A549 (cell line): ENCODE measurements around the gene MLPH. TPM values are rescaled to one million over a fixed set of nuclear protein-coding genes. Genes with fewer than 3 reads are reported as not detected.

Source experiments
- CHD2 ChIP-seq: fragments of 150-350 bp; IDR thresholded peaks from 2 replicates; pipeline ENCODE4 v1.6.1; 2014; ENCODE audit warnings: low read length; ENCODE audit not compliant: partially characterized antibody
- EP300 ChIP-seq, 2 experiments: fragments of >200 bp; sonication (Bioruptor Twin); formaldehyde crosslinking; IDR thresholded peaks; 2 replicates in 1 of 2; 3 replicates in 1 of 2; pipeline ENCODE4 v1.6.1; 2016 to 2017
- FOSB ChIP-seq: fragments of 250-450 bp; sonication (Bioruptor Pico); IDR thresholded peaks from 2 replicates; pipeline ENCODE4 v1.5.0; 2020; ENCODE audit warnings: mild to moderate bottlenecking, moderate library complexity
- FOSL2 ChIP-seq, 2 experiments: fragments of 450-650 bp in 1 of 2; fragments of >200 bp in 1 of 2; sonication (Bioruptor Twin) in 1 of 2; formaldehyde crosslinking; IDR thresholded peaks; 2 replicates each; pipeline versions ENCODE4 v1.5.0 to v1.6.1; 2016 to 2020; ENCODE audit warnings: mild to moderate bottlenecking in 1 of 2, moderate library complexity in 1 of 2
- GATA3 ChIP-seq: IDR thresholded peaks from 2 replicates; pipeline ENCODE4 v1.6.1; 2012; ENCODE audit warnings: borderline replicate concordance
- HDAC2 ChIP-seq: fragments of 200-600 bp; sonication (generic); IDR thresholded peaks from 2 replicates; pipeline ENCODE4 v1.6.1; 2016
- HEYL ChIP-seq: fragments of 250-450 bp; sonication (Bioruptor Pico); IDR thresholded peaks from 2 replicates; pipeline ENCODE4 v1.8.0; 2021; ENCODE audit warnings: mild to moderate bottlenecking, moderate library complexity
- HOXA7 ChIP-seq: fragments of 250-450 bp; sonication (Bioruptor Pico); IDR thresholded peaks from 2 replicates; pipeline ENCODE4 v1.5.0; 2020; ENCODE audit warnings: mild to moderate bottlenecking, moderate library complexity
- JUN ChIP-seq, 2 experiments: fragments of >200 bp; sonication (Bioruptor Twin); formaldehyde crosslinking; IDR thresholded peaks; 2 replicates in 1 of 2; 3 replicates in 1 of 2; pipeline ENCODE4 v1.6.1; 2016 to 2017
- JUNB ChIP-seq: fragments of >200 bp; sonication (Bioruptor Twin); formaldehyde crosslinking; IDR thresholded peaks from 2 replicates; pipeline ENCODE4 v1.6.1; 2016
- KDM1A ChIP-seq: fragments of 200-600 bp; sonication (generic); IDR thresholded peaks from 2 replicates; pipeline ENCODE4 v1.6.1; 2016; ENCODE audit warnings: low read depth, mild to moderate bottlenecking
- KDM5A ChIP-seq: fragments of 200-600 bp; sonication (generic); IDR thresholded peaks from 2 replicates; pipeline ENCODE4 v1.6.1; 2016; ENCODE audit warnings: antibody characterized with exemption, mild to moderate bottlenecking
- MAX ChIP-seq: IDR thresholded peaks from 2 replicates; pipeline ENCODE4 v1.6.1; 2012
- NFE2L2 ChIP-seq: fragments of 150-350 bp; conservative IDR thresholded peaks from 2 replicates; pipeline ENCODE4 v1.6.1; 2014; ENCODE audit warnings: low read length
- PHF8 ChIP-seq: fragments of 200-600 bp; sonication (generic); IDR thresholded peaks from 2 replicates; pipeline ENCODE4 v1.6.1; 2016; ENCODE audit warnings: low read depth, mild to moderate bottlenecking, antibody characterized with exemption, moderate library complexity, borderline replicate concordance
- POLR2A ChIP-seq: IDR thresholded peaks from 2 replicates; pipeline ENCODE4 v1.6.1; 2012; ENCODE audit warnings: mild to moderate bottlenecking, low read length
- POLR2AphosphoS2 ChIP-seq: conservative IDR thresholded peaks from 2 replicates; pipeline ENCODE4 v1.6.1; 2012; ENCODE audit warnings: low read length, improper control_type of control experiment, inconsistent platforms
- RNF2 ChIP-seq: fragments of 200-600 bp; sonication (generic); IDR thresholded peaks from 2 replicates; pipeline ENCODE4 v1.6.1; 2016; ENCODE audit warnings: low read depth, mild to moderate bottlenecking, antibody characterized with exemption, moderate library complexity, borderline replicate concordance
- TFCP2L1 ChIP-seq: fragments of 250-450 bp; sonication (Bioruptor Pico); IDR thresholded peaks from 2 replicates; pipeline ENCODE4 v1.5.0; 2021; ENCODE audit warnings: mild to moderate bottlenecking
- USF2 ChIP-seq: fragments of 450-650 bp; IDR thresholded peaks from 2 replicates; pipeline ENCODE4 v1.6.1; 2014; ENCODE audit warnings: antibody characterized with exemption
- ZC3H11A ChIP-seq: fragments of 450-650 bp; IDR thresholded peaks from 2 replicates; pipeline ENCODE4 v1.6.1; 2014; ENCODE audit warnings: antibody characterized with exemption, mild to moderate bottlenecking
- ZNF302 ChIP-seq: fragments of 250-450 bp; sonication (Bioruptor Pico); IDR thresholded peaks from 2 replicates; pipeline ENCODE4 v1.9.0; 2021; ENCODE audit warnings: inconsistent platforms, mild to moderate bottlenecking, moderate library complexity
- ZSCAN20 ChIP-seq: fragments of 250-450 bp; sonication (Bioruptor Pico); IDR thresholded peaks from 2 replicates; pipeline ENCODE4 v1.8.0; 2022; ENCODE audit warnings: mild to moderate bottlenecking, moderate library complexity
- polyA plus RNA-seq, 4 experiments: library from polyadenylated mRNA; depleted of rRNA in 3 of 4; stranded (reverse); fragments of >200 nt; fragmentation: RNase III in 1 of 4; extraction: RNeasy Plus Mini Kit Qiagen cat#74134 plus additional on column Dnase treatment in 1 of 4; gene quantifications; 2 replicates in 3 of 4; 3 replicates in 1 of 4; pipeline ENCODE4 v1.2.3, GENCODE V29; 2011 to 2017
- TF ChIP-seq, protein P1 (sequence below): fragments of >200 bp; sonication (Bioruptor Twin); formaldehyde crosslinking; IDR thresholded peaks from 3 replicates; pipeline ENCODE4 v1.6.1; 2016
- TF ChIP-seq, protein P2 (sequence below): fragments of >200 bp; sonication (Bioruptor Twin); formaldehyde crosslinking; IDR thresholded peaks from 3 replicates; pipeline ENCODE4 v1.5.1; 2016
- TF ChIP-seq, protein P3 (sequence below): fragments of 250-450 bp; sonication (Bioruptor Pico); IDR thresholded peaks from 2 replicates; pipeline ENCODE4 v1.5.0; 2020; ENCODE audit warnings: low read depth, mild to moderate bottlenecking, moderate library complexity
- TF ChIP-seq, protein P4 (sequence below): fragments of 150-350 bp; IDR thresholded peaks from 2 replicates; pipeline ENCODE4 v1.6.1; 2014; ENCODE audit warnings: low read depth, mild to moderate bottlenecking, low read length

Gene MLPH
- polyA plus RNA-seq, 2 of the 4 experiments (the other 2 are of a cell fraction): 218 to 350 TPM

- TF ChIP-seq, protein P1, sequence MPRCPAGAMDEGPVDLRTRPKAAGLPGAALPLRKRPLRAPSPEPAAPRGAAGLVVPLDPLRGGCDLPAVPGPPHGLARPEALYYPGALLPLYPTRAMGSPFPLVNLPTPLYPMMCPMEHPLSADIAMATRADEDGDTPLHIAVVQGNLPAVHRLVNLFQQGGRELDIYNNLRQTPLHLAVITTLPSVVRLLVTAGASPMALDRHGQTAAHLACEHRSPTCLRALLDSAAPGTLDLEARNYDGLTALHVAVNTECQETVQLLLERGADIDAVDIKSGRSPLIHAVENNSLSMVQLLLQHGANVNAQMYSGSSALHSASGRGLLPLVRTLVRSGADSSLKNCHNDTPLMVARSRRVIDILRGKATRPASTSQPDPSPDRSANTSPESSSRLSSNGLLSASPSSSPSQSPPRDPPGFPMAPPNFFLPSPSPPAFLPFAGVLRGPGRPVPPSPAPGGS: 0 out of 3 replicates have a peak, but pooled peaks have one; percentile 31
- 0 out of 2 replicates have a peak, but pooled peaks have one; percentile 69 for TF ChIP-seq POLR2AphosphoS2
- TF ChIP-seq MAX: peak; percentile 21; the same call in 1 of the 2 replicates
- TF ChIP-seq FOSB (CRISPR knock-in tag): no peak; the same call in 1 of the 2 replicates
- no peak; the same call in 1 of the 2 replicates for TF ChIP-seq POLR2A
- TF ChIP-seq, protein P2, sequence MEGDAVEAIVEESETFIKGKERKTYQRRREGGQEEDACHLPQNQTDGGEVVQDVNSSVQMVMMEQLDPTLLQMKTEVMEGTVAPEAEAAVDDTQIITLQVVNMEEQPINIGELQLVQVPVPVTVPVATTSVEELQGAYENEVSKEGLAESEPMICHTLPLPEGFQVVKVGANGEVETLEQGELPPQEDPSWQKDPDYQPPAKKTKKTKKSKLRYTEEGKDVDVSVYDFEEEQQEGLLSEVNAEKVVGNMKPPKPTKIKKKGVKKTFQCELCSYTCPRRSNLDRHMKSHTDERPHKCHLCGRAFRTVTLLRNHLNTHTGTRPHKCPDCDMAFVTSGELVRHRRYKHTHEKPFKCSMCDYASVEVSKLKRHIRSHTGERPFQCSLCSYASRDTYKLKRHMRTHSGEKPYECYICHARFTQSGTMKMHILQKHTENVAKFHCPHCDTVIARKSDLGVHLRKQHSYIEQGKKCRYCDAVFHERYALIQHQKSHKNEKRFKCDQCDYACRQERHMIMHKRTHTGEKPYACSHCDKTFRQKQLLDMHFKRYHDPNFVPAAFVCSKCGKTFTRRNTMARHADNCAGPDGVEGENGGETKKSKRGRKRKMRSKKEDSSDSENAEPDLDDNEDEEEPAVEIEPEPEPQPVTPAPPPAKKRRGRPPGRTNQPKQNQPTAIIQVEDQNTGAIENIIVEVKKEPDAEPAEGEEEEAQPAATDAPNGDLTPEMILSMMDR: no peak
- TF ChIP-seq, protein P3, sequence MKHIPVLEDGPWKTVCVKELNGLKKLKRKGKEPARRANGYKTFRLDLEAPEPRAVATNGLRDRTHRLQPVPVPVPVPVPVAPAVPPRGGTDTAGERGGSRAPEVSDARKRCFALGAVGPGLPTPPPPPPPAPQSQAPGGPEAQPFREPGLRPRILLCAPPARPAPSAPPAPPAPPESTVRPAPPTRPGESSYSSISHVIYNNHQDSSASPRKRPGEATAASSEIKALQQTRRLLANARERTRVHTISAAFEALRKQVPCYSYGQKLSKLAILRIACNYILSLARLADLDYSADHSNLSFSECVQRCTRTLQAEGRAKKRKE (CRISPR knock-in tag): 0 out of 2 replicates have a peak, but pooled peaks have one; percentile 27
- no peak for TF ChIP-seq ZSCAN20 (CRISPR knock-in tag)
- no peak for TF ChIP-seq CHD2
- no peak for TF ChIP-seq KDM5A
- no peak for TF ChIP-seq NFE2L2
- TF ChIP-seq RNF2: no peak
- no peak for TF ChIP-seq HDAC2
- TF ChIP-seq KDM1A: no peak
- no peak for TF ChIP-seq HEYL (CRISPR knock-in tag)
- peak in 1 of 2 experiments; percentile 26; a peak in 3 of 5 replicates for TF ChIP-seq JUN (IDR thresholded peaks at IDR 0.05)
- TF ChIP-seq ZNF302: no peak
- TF ChIP-seq HOXA7: no peak; the same call in 1 of the 2 replicates
- no peak; a peak in 1 of 5 replicates for TF ChIP-seq EP300 (IDR thresholded peaks at IDR 0.05)
- TF ChIP-seq, protein P4, sequence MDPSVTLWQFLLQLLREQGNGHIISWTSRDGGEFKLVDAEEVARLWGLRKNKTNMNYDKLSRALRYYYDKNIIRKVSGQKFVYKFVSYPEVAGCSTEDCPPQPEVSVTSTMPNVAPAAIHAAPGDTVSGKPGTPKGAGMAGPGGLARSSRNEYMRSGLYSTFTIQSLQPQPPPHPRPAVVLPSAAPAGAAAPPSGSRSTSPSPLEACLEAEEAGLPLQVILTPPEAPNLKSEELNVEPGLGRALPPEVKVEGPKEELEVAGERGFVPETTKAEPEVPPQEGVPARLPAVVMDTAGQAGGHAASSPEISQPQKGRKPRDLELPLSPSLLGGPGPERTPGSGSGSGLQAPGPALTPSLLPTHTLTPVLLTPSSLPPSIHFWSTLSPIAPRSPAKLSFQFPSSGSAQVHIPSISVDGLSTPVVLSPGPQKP: no peak
- TF ChIP-seq FOSL2 (IDR thresholded peaks at IDR 0.05): no peak
- peak; percentile 81 for TF ChIP-seq FOSL2 (CRISPR knock-in tag; IDR thresholded peaks at IDR 0.05)
- no peak for TF ChIP-seq USF2
- no peak for TF ChIP-seq ZC3H11A
- TF ChIP-seq GATA3: peak; percentile 64
- TF ChIP-seq PHF8: no peak
- 0 out of 2 replicates have a peak, but pooled peaks have one; percentile 2 for TF ChIP-seq TFCP2L1 (CRISPR knock-in tag)
- no peak for TF ChIP-seq JUNB
Observed at GRCh38 chr2:237488901-237489860, 2.1 kb downstream of the MLPH start (continued).
